ENCODE results near the gene NMRK1. TPM values are rescaled to one million over a fixed set of nuclear protein-coding genes. Genes with fewer than 3 reads are reported as not detected.

NMRK1 gene
- total and polyA plus RNA-seq, 2 of the 13 experiments (the other 11 are each of a cell fraction or from before 2014, with no cell fraction given) = 9.1 to 12.9 TPM

- H3K9ac ChIP-seq (ENCODE audit: insufficient read depth, low read depth, low read length) = no peak overlapping the region
- WGBS (ENCODE audit: low lambda C conversion rate) = 99% methylated on average over 5 of the region's 5 CpGs
- H3K4me1 ChIP-seq (ENCODE audit: insufficient read depth, low read length) = peaks cover 13% of the 10 kb centered on the region
- H3K4me3 ChIP-seq (replicated peaks in 1 of 3; ENCODE audit: insufficient read depth in 1 of 3, low read depth in 2 of 3, low read length in 3 of 3) = no peak overlapping the region
- H2AFZ ChIP-seq (ENCODE audit: low read length) = no peak overlapping the region
- no peaks in the 10 kb centered on the region for H3K9me3 ChIP-seq (ENCODE audit: low read length)
- H3K27ac ChIP-seq (ENCODE audit: extremely low read length, insufficient read depth, low read length) = no peak overlapping the region
- H3K4me2 ChIP-seq (ENCODE audit: low read depth, low read length) = no peak overlapping the region
- in situ Hi-C loops (cut with HindIII; ENCODE audit: extremely low pct_ligation_motif_present, low pct_unique_long_range_greater_than_20kb) (no loop called here), intact Hi-C loops (cut with micrococcal nuclease; ENCODE audit: unreplicated experiment) (no loop called here)
- H3K36me3 ChIP-seq (replicated peaks in 1 of 2; ENCODE audit: control insufficient read depth in 1 of 2, insufficient read depth in 2 of 2, low read length in 2 of 2) = peaks cover 0 to 5% of the 10 kb centered on the region in 2 experiments; a peak in 2 of 5 replicates
- ChIA-PET POLR2A (no interaction called here), CTCF (ENCODE audit: low intra/inter-chr PET ratio, low total read pairs) (no interaction called here)
- no peaks in the 10 kb centered on the region for H3K27me3 ChIP-seq (ENCODE audit: control insufficient read depth in 1 of 2, insufficient read depth in 2 of 2, low read length in 2 of 2)
- no peak for ATAC-seq
- H4K20me1 ChIP-seq (ENCODE audit: insufficient read depth, low read length) = 0 out of 2 replicates have a peak, but pooled peaks cover 5% of the 10 kb centered on the region
- DNase-seq (ENCODE audit: low spot score) = no peak
- H3K79me2 ChIP-seq (ENCODE audit: insufficient read depth, low read length) = peaks cover 46% of the 10 kb centered on the region
- FAIRE-seq = no peak
- BruUV-seq (replicated peaks) = no TSS peak
- no peak for TF ChIP-seq TFDP1 (CRISPR knock-in tag; IDR thresholded peaks at IDR 0.05; ENCODE audit: borderline replicate concordance)
- no peak for TF ChIP-seq SAP130 (CRISPR knock-in tag; IDR thresholded peaks at IDR 0.05; ENCODE audit: low read depth)
- no peak for TF ChIP-seq ZNF260 (CRISPR knock-in tag; IDR thresholded peaks at IDR 0.05; ENCODE audit: borderline replicate concordance, low read depth)
- TF ChIP-seq, protein P1, sequence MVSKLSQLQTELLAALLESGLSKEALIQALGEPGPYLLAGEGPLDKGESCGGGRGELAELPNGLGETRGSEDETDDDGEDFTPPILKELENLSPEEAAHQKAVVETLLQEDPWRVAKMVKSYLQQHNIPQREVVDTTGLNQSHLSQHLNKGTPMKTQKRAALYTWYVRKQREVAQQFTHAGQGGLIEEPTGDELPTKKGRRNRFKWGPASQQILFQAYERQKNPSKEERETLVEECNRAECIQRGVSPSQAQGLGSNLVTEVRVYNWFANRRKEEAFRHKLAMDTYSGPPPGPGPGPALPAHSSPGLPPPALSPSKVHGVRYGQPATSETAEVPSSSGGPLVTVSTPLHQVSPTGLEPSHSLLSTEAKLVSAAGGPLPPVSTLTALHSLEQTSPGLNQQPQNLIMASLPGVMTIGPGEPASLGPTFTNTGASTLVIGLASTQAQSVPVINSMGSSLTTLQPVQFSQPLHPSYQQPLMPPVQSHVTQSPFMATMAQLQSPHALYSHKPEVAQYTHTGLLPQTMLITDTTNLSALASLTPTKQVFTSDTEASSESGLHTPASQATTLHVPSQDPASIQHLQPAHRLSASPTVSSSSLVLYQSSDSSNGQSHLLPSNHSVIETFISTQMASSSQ (IDR thresholded peaks at IDR 0.05; ENCODE audit: low read depth) = no peak
- TF ChIP-seq, protein P1 (CRISPR knock-in tag; IDR thresholded peaks at IDR 0.05; ENCODE audit: borderline replicate concordance) = no peak
- TF ChIP-seq MYNN (CRISPR knock-in tag; IDR thresholded peaks at IDR 0.05; ENCODE audit: low read depth) = no peak
- no peak for TF ChIP-seq ZNF543 (CRISPR knock-in tag; IDR thresholded peaks at IDR 0.05)
- no peak for TF ChIP-seq ZNF230 (CRISPR knock-in tag; IDR thresholded peaks at IDR 0.05)
- TF ChIP-seq ARNTL (CRISPR knock-in tag; IDR thresholded peaks at IDR 0.05) = no peak
- TF ChIP-seq ZNF431 (CRISPR knock-in tag; IDR thresholded peaks at IDR 0.05; ENCODE audit: borderline replicate concordance, low read depth) = no peak
- TF ChIP-seq ZBTB33 (CRISPR knock-in tag; IDR thresholded peaks at IDR 0.05) = no peak
- TF ChIP-seq ZNF562 (CRISPR knock-in tag; IDR thresholded peaks at IDR 0.05; ENCODE audit: borderline replicate concordance) = no peak
- TF ChIP-seq, protein P2, sequence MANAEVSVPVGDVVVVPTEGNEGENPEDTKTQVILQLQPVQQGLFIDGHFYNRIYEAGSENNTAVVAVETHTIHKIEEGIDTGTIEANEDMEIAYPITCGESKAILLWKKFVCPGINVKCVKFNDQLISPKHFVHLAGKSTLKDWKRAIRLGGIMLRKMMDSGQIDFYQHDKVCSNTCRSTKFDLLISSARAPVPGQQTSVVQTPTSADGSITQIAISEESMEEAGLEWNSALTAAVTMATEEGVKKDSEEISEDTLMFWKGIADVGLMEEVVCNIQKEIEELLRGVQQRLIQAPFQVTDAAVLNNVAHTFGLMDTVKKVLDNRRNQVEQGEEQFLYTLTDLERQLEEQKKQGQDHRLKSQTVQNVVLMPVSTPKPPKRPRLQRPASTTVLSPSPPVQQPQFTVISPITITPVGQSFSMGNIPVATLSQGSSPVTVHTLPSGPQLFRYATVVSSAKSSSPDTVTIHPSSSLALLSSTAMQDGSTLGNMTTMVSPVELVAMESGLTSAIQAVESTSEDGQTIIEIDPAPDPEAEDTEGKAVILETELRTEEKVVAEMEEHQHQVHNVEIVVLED (CRISPR knock-in tag; IDR thresholded peaks at IDR 0.05; ENCODE audit: borderline replicate concordance) = no peak
- no peak for TF ChIP-seq ZNF256 (CRISPR knock-in tag; conservative IDR thresholded peaks at IDR 0.05)
- TF ChIP-seq, protein P3, sequence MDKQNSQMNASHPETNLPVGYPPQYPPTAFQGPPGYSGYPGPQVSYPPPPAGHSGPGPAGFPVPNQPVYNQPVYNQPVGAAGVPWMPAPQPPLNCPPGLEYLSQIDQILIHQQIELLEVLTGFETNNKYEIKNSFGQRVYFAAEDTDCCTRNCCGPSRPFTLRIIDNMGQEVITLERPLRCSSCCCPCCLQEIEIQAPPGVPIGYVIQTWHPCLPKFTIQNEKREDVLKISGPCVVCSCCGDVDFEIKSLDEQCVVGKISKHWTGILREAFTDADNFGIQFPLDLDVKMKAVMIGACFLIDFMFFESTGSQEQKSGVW (CRISPR knock-in tag; IDR thresholded peaks at IDR 0.05; ENCODE audit: borderline replicate concordance) = no peak
- no peak for TF ChIP-seq FOXO1 (CRISPR knock-in tag; IDR thresholded peaks at IDR 0.05)
These were observed 68.9 kb downstream of the NMRK1 start for GRCh38 chr9:75019022-75019421.

All from HepG2 (cell line).